CD4-positive, alpha-beta T cell treated with Interleukin-12 subunit alpha and Interleukin-12 subunit beta, for 1 hour (primary cell): ENCODE data around the gene ASCC3.

Experiments used
- DNase-seq: peaks from one replicate; pipeline ENCODE4 v3.0.0-alpha.2; 2020

Gene ASCC3

DNA sequence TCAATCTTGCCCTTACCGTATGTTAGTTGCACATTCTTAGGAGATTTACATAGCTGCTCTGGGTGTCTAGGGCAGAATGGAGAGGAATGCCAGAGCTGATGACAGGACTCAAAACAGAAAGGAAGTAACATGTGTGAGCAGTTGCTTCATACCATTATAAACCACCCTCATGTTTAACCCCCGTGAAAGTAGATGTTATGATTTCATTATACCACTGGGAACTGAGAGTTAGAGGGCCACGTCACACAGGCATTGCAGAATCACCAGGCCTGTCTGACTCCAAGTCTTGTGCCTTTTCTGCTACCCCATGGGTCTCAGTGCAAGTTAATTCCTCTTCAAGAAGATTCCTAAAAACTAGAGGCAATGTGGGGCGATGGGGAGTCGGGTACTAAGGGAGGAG, 392.9 kb downstream of the ASCC3 start:
- no peak for DNase-seq

DNA sequence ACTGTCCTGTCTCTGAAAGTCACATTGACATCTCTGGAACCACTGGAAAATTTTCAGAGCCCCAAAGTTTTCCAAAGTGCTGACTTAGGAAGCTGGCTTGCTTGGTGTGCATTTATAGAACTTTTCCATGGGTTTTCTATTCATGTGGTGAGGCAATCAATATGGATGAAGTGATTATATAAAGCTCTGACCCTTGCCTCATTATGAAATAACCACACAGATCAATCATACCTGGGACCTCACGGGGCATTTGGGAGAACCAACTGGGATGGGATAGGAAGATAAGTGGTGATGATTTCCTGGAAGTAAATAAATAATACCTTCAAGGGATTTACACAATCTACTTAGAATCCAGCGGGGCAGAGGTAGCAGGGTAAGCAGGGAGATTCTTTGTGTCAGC, 393.5 kb downstream of the ASCC3 start:
- no peak for DNase-seq

GRCh38 chr6:100485268-100485667, 395.9 kb downstream of the ASCC3 start:
- no peak for DNase-seq

GRCh38 chr6:100484474-100484873, 396.7 kb downstream of the ASCC3 start:
- no peak for DNase-seq

DNA sequence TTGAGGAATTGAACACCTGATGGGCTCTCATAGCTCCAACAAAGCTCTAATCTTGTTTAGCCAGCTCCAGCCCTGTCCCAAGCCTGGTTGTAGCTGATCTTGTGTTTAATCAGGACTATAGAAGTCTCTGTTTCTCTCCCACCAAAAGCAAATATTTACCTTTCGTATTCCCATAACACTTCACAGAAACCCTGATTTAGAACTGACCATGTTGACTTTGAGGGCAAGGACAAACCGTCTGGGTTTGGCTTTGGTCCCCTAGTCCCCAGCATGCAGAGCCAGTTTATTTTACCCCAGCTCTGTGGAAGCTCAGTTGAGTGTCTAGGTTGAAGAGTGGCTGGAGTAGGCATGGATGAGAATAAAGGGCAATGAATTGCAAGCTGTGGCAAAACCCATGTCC, 398.4 kb downstream of the ASCC3 start:
- DNase-seq: no peak

- DNase-seq: peak; percentile 32
These were observed 401.7 kb downstream of the ASCC3 start for GRCh38 chr6:100479179-100480035.

GRCh38 chr6:100475554-100476320, 405.4 kb downstream of the ASCC3 start:
- DNase-seq: no peak

DNA sequence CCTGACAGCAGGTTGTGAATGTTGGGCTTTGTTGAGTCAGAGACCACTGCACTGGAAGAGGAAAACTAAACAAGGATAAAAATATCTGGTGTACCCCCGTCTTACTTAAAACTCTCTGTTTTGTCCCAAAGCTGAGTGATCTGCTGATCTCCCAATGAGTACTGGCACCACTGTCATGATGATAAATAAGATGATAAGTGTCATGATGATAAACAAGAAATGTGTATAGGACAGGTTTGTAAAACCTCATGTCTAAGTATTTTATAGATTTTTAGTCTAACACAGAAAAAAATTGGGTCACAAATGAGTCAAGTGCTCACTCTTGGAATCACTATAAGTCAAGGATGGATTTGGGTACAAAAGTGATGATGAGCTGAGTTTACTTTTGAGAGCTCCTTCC, 407.9 kb downstream of the ASCC3 start:
- DNase-seq: no peak

- DNase-seq: no peak
These were observed 408.5 kb downstream of the ASCC3 start for GRCh38 chr6:100472674-100473073.

GRCh38 chr6:100470422-100471120, 410.6 kb downstream of the ASCC3 start:
- no peak for DNase-seq

GRCh38 chr6:100469101-100469859, 411.8 kb downstream of the ASCC3 start:
- DNase-seq: no peak

- DNase-seq: no peak
These were observed 413.0 kb downstream of the ASCC3 start for GRCh38 chr6:100468016-100468622.

GRCh38 chr6:100467129-100468015, 413.8 kb downstream of the ASCC3 start:
- no peak for DNase-seq

- DNase-seq: no peak
These were observed 414.6 kb downstream of the ASCC3 start for GRCh38 chr6:100466410-100467128.

GRCh38 chr6:100465701-100466409, 415.3 kb downstream of the ASCC3 start:
- DNase-seq: no peak

DNA sequence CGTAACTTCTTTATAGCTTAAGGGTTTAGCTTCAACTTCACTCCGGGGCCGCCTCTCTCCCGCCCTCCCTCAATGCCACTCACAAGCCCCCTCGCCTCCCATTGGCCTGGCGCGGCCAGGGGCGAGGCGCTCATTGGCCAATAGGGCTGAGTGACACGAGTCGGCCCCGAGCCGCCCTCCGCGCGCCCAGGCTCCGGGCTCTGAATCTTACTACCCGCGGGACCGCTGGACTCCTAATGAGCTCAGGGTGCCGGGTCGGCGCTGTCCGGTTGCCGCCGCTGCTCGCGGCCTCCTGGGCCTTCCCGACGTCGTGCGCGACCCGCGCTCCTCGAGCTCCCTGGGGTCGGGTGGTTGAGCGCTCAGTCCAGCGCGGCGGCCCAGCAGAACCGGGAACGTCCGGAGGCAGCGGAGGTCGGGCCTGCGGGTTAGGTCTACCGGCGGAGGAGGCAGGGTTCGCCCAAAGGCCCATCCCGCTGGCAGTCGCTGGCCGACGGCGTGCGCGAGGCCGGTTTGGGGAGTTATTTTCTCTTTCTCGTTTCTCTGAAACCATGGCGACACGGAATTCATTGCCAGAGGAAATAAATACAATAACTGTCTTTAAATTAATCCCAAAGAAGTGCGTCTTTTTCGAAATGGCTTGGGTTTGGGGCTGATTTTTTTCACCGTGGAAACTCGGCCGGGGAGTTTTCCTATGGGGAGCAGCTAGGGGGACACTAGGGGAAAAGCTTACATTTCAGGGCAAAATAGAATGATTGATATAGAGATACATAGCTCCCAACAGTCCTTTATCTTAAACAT, 416.0 kb downstream of the ASCC3 start, which contains the start of gene SIM1:
Gene SIM1 (minus strand): TSS at position 19 of the 798 bp plus-strand sequence. CDS start 1,453 bp downstream, outside the sequence.
- DNase-seq: no peak

GRCh38 chr6:100464162-100464851, 416.8 kb downstream of the ASCC3 start:
- no peak for DNase-seq

DNA sequence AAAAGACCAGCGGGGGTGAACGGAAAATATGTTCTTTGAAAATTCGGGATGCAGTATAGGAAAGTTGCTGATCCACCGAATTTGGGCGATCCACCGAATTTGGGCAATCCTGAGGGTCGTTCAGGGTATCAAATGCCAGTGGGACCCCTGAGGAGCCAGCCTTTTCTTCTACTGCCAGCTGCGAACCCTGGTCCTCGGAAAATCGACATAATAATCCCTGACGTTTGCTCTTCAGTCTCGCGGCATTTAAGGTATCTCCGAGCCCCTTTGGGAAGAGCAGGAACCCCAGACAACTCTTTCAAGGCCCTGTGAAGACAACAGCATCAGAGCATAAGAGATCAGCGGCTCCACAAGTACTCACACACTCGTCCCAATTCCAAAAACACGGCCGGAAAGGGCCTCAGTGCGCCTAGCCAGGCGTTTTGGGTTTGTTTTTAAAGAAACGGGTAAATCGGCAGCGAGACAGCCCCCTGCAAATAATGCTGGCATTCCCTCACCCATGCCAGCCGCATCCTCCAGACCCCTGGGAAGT, 417.4 kb downstream of the ASCC3 start:
- no peak for DNase-seq
